CD14-positive monocyte (primary cell): ENCODE results near the gene NIT1. TPM values are rescaled to one million over a fixed set of nuclear protein-coding genes. Genes with fewer than 3 reads are reported as not detected.

Source experiments
- DNase-seq, 3 donors: peaks; one replicate each; pipeline ENCODE4 v3.0.0-alpha.2; 2011 to 2022
- H2AFZ ChIP-seq: 2 replicates; pipeline ENCODE4 v1.6.0; 2012; ENCODE audit warnings: mild to moderate bottlenecking, low read depth, low read length, inconsistent platforms; ENCODE audit not compliant: insufficient read depth, poor library complexity, severe bottlenecking
- H3K27ac ChIP-seq, 2 donors: 1 replicate in 1 of 2; 2 replicates in 1 of 2; pipeline ENCODE4 v1.5.1; 2012 to 2013; ENCODE audit warnings: low read length in 2 of 2, control low read depth in 1 of 2, inconsistent platforms in 1 of 2, low read depth in 1 of 2, mild to moderate bottlenecking in 1 of 2
- H3K27me3 ChIP-seq, 2 donors: one replicate each; pipeline versions ENCODE4 v1.6.0 to v1.6.1; 2011 to 2013; ENCODE audit warnings: low read length in 2 of 2; ENCODE audit not compliant: control insufficient read depth in 2 of 2, insufficient read depth in 2 of 2
- H3K36me3 ChIP-seq, 2 donors: replicated peaks in 1 of 2; 1 replicate in 1 of 2; 2 replicates in 1 of 2; pipeline versions ENCODE4 v1.5.1 to v1.6.1; 2012 to 2013; ENCODE audit warnings: low read length in 2 of 2, control low read depth in 1 of 2, inconsistent platforms in 1 of 2, mild to moderate bottlenecking in 1 of 2; ENCODE audit not compliant: insufficient read depth in 2 of 2, control insufficient read depth in 1 of 2
- H3K4me1 ChIP-seq, 2 donors: 1 replicate in 1 of 2; 2 replicates in 1 of 2; pipeline versions ENCODE4 v1.5.1 to v1.6.1; 2012 to 2013; ENCODE audit warnings: low read length in 2 of 2, control low read depth in 1 of 2, inconsistent platforms in 1 of 2, mild to moderate bottlenecking in 1 of 2, moderate library complexity in 1 of 2; ENCODE audit not compliant: insufficient read depth in 2 of 2, control insufficient read depth in 1 of 2
- H3K4me2 ChIP-seq: replicated peaks from 2 replicates; pipeline ENCODE3; 2012; ENCODE audit warnings: low read length, moderate library complexity, mild to moderate bottlenecking; ENCODE audit not compliant: poor library complexity, severe bottlenecking; ENCODE audit errors: extremely low read depth
- H3K4me3 ChIP-seq, 3 experiments: fragments of 200-600 bp in 1 of 3; sonication (generic) in 1 of 3; replicated peaks in 1 of 3; 1 replicate in 2 of 3; 2 replicates in 1 of 3; pipeline ENCODE4 v1.5.1; 2011 to 2013; ENCODE audit warnings: low read length in 3 of 3, mild to moderate bottlenecking in 3 of 3, control low read depth in 2 of 3, low read depth in 2 of 3, inconsistent platforms in 1 of 3, moderate library complexity in 1 of 3
- H3K79me2 ChIP-seq: 2 replicates; pipeline ENCODE4 v1.6.0; 2012; ENCODE audit warnings: mild to moderate bottlenecking, control low read depth, inconsistent platforms, low read length, moderate library complexity; ENCODE audit not compliant: insufficient read depth
- H3K9ac ChIP-seq: 2 replicates; pipeline ENCODE4 v1.6.0; 2017; ENCODE audit warnings: low read length, mild to moderate bottlenecking; ENCODE audit not compliant: insufficient read depth, poor library complexity, severe bottlenecking
- H3K9me3 ChIP-seq, 2 donors: replicated peaks in 1 of 2; 1 replicate in 1 of 2; 2 replicates in 1 of 2; pipeline versions ENCODE4 v1.5.1 to v1.6.1; 2012 to 2013; ENCODE audit warnings: low read length in 2 of 2, control low read depth in 1 of 2; ENCODE audit not compliant: control insufficient read depth in 1 of 2, insufficient read depth in 1 of 2
- H4K20me1 ChIP-seq: 2 replicates; pipeline ENCODE4 v1.6.0; 2012; ENCODE audit warnings: mild to moderate bottlenecking, low read length, control low read depth, moderate library complexity; ENCODE audit not compliant: insufficient read depth
- H3K27ac Mint-ChIP-seq, 7 donors: one replicate each; pipeline ENCODE4 v1.8.0; 2020; ENCODE audit warnings: mild to moderate bottlenecking in 7 of 7, mixed read lengths in 7 of 7, moderate library complexity in 6 of 7, inconsistent platforms in 2 of 7
- H3K27me3 Mint-ChIP-seq, 3 donors: one replicate each; pipeline ENCODE4 v1.8.0; 2021 to 2022; ENCODE audit warnings: low read depth in 3 of 3, mild to moderate bottlenecking in 3 of 3, mixed read lengths in 3 of 3, moderate library complexity in 3 of 3, inconsistent platforms in 1 of 3
- H3K36me3 Mint-ChIP-seq, 2 donors: one replicate each; pipeline ENCODE4 v1.8.0; 2020; ENCODE audit warnings: mixed read lengths in 2 of 2, inconsistent platforms in 1 of 2, mild to moderate bottlenecking in 1 of 2
- H3K4me1 Mint-ChIP-seq: one replicate; pipeline ENCODE4 v1.8.0; 2020; ENCODE audit warnings: mild to moderate bottlenecking, mixed read lengths
- H3K4me3 Mint-ChIP-seq, 2 donors: one replicate each; pipeline ENCODE4 v1.8.0; 2020; ENCODE audit warnings: mild to moderate bottlenecking in 2 of 2, mixed read lengths in 2 of 2, moderate library complexity in 1 of 2
- H3K9me3 Mint-ChIP-seq, 7 donors: one replicate each; pipeline ENCODE4 v1.8.0; 2020 to 2022; ENCODE audit warnings: mixed read lengths in 7 of 7, mild to moderate bottlenecking in 6 of 7, moderate library complexity in 6 of 7, inconsistent platforms in 2 of 7
- CTCF ChIP-seq: fragments of 200-600 bp; IDR thresholded peaks from one replicate; pipeline ENCODE4 v1.8.0; 2022; ENCODE audit warnings: antibody characterized with exemption, mild to moderate bottlenecking
- WGBS: methylation state at CpG from one replicate; pipeline ENCODE4 v1.1.5; 2013; ENCODE audit warnings: missing lambda C conversion rate; ENCODE audit not compliant: insufficient coverage; 5-methylcytosine and 5-hydroxymethylcytosine counted together
- intact Hi-C, 2 donors: fragments of 100-400 bp; cut with micrococcal nuclease; formaldehyde crosslinking; loops; one replicate each; pipeline versions ENCODE4 v1.15.0 to v1.15.1; 2023
- polyA plus RNA-seq, 3 donors: library from polyadenylated mRNA; depleted of rRNA in 1 of 3; unstranded in 2 of 3; stranded (reverse) in 1 of 3; fragments of 300-500 nt in 2 of 3; fragments of >200 nt in 1 of 3; fragmentation: Illumina TruSeq in 2 of 3; gene quantifications; 1 replicate in 2 of 3; 2 replicates in 1 of 3; pipeline ENCODE4 v1.2.3, GENCODE V29; 2012 to 2021

The NIT1 gene
- polyA plus RNA-seq, 3 donors: 28.4 to 84.7 (median 35.7) TPM

DNA sequence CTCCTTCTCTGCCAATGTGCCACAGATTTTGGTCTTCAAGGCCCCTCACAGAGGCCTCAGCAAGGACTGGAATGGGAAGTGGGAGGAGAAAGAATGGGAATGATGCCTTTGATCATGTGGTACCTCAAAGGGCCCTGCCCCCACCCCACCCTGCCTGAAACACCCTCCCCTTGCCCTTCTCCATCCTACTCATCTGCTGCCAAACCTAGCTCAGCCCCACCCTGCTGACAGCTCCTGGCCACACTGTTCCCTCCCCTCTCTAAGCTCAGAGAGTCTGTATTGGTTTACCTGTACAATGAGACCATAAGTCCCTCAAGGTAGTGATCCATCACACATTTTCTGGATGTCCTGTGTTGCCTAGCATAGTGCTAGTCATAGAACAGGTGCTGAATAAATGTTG lies 41.5 kb upstream of the NIT1 start:
- H3K27me3 ChIP-seq: no peaks in the 10 kb centered on the region
- no peak for DNase-seq
- peaks cover under 1% of the 10 kb centered on the region for H3K79me2 ChIP-seq
- no peaks in the 10 kb centered on the region for H3K9me3 ChIP-seq
- Mint-ChIP-seq H3K27me3 (no peaks in the 10 kb centered on the region), H3K4me1 (peaks cover 34% of the 10 kb centered on the region), H3K27ac (peak overlapping the region in 2 of 7 donors; percentile 17 to 57), H3K4me3 (no peak overlapping the region), H3K9me3 (no peaks in the 10 kb centered on the region), H3K36me3 (peaks cover 4 to 6% of the 10 kb centered on the region in 2 donors)
- intact Hi-C loops: no loop called here
- H3K4me3 ChIP-seq: no peak overlapping the region
- no peak overlapping the region for H2AFZ ChIP-seq
- no peak for TF ChIP-seq CTCF
- no peak overlapping the region for H3K9ac ChIP-seq
- no peak overlapping the region for H3K4me2 ChIP-seq
- no peaks in the 10 kb centered on the region for H4K20me1 ChIP-seq
- no peaks in the 10 kb centered on the region for H3K36me3 ChIP-seq
- peaks cover 25 to 32% of the 10 kb centered on the region in 2 donors for H3K4me1 ChIP-seq
- no peak overlapping the region for H3K27ac ChIP-seq

DNA sequence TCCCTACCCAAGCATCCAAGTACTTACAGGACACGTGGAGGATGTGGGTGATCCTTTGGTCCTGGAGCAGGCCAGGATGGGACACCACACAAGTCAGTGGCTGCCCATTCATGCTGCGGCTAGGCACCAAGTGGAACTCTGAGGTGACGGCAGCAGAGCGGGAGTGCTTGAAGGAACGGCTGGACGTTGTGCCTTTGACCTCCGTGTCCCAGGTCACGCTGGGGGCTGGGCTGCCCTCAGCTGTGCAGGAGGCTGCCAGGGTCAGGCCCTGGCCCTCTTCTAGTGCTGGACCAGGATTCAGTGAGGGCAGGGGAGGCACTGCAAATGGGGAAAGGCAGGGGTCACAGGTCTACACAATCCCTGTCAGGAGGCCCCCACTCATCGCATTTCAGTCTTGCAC lies 40.5 kb upstream of the NIT1 start:
- H3K4me1 Mint-ChIP-seq: peaks cover 36% of the 10 kb centered on the region
- H3K79me2 ChIP-seq: no peaks in the 10 kb centered on the region
- WGBS: 94% methylated on average over 8 of the region's 9 CpGs
- TF ChIP-seq CTCF: no peak
- no peak overlapping the region for H3K4me3 ChIP-seq
- H3K9me3 ChIP-seq: no peaks in the 10 kb centered on the region
- no peak for DNase-seq
- H3K36me3 ChIP-seq: no peaks in the 10 kb centered on the region
- no peak overlapping the region for H3K9ac ChIP-seq
- no peaks in the 10 kb centered on the region for H3K27me3 Mint-ChIP-seq
- no peaks in the 10 kb centered on the region for H4K20me1 ChIP-seq
- intact Hi-C loops: no loop called here
- no peak overlapping the region for H2AFZ ChIP-seq
- peaks cover 4 to 10% of the 10 kb centered on the region in 2 donors for H3K36me3 Mint-ChIP-seq
- H3K27ac ChIP-seq: no peak overlapping the region
- H3K4me2 ChIP-seq: no peak overlapping the region
- H3K4me1 ChIP-seq: peaks cover 21 to 32% of the 10 kb centered on the region in 2 donors
- no peak overlapping the region for H3K4me3 Mint-ChIP-seq
- H3K9me3 Mint-ChIP-seq: no peaks in the 10 kb centered on the region
- peak overlapping the region in 1 of 7 donors; percentile 8 for H3K27ac Mint-ChIP-seq
- H3K27me3 ChIP-seq: no peaks in the 10 kb centered on the region
